HG03469 (cell line): ENCODE measurements around the gene HEY2.
"Not testable (repeated sequence)": the region's sequence is repeated elsewhere in the genome, so short reads cannot be mapped to it uniquely, and the experiment has no call there.

Experiments used
- ATAC-seq: cut with Tn5 transposase; IDR thresholded peaks from one replicate; pipeline ENCODE4 v1.9.1; 2021; ENCODE audit warnings: mild to moderate bottlenecking, moderate library complexity, moderate number of reproducible peaks; ENCODE audit not compliant: unreplicated experiment

Gene HEY2

GRCh38 chr6:125749173-125749864, at the start of gene HEY2:
Gene HEY2 (plus strand): TSS chr6:125749632. CDS start chr6:125749777, 145 bp downstream.
- peak; percentile 76 for ATAC-seq

DNA sequence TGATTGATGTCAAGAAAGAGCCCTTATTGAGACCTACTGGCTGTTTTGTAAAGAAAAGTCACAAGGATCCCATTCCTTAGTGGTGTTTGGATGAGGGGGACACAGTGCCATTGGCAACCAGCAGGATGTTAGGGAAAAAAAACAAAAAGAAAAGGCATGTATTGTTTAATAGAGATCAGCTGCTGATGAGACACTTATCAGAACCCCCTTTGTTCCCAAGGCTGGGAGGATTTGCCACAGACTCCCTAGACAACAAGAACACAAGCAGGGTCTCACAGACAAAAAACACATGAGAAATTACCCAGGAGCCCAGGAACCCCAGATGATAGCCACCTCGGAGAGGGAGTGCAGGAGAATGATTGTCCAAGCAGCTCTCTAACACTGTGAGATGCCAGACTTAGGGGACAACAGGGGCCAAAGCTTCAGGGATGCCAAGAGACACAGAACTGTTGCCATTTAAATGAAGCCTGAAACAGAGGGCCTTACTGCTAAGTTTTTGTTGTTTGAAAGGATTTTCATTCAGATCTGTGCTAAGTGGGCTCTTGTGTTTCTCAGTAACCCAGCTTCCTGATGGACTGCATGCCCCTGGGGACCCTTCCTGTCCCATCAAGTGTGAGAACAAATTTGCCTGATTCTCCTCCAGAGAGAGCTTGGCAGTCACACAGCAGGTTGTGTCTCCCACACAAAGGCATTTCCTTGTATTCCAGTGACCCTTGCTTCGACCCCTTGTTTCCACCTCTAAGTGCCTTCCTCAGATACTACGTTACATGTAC, 48.7 kb upstream of the HEY2 start:
- no peak for ATAC-seq

DNA sequence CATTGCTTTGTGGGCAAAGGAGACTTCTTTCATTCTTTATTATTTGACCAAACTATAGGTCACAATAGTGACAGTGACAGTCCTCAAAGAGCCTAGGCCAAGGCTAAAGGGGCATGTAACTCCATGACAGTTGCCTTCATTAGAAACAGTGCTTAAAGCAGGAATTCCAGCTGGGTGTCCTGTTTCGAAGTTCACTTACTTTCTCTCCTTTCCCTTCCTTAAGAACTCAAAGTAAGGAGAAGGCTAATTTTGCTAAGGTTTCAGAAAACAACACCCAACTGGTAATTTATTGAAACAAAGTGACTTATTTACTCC, 48.1 kb upstream of the HEY2 start:
- no peak for ATAC-seq

DNA sequence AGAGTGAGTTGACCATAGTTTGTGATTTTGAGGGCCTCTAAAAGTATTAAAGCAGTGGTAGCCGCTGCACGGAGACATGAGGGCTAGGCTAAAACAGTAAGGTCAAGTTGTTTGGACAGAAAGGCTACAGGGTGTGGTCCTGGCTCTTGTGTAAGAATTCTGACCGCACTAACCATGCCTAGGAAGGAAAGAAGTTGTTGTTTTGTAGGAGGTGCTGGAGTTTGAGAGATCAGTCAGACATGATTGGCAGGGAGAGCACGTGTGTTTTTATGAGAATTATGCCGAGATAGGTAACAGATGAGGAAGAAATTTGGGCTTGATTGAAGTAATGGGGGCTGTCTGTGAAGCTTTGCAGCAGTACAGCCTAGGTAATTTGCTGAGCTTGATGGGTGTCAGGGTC, 45.5 kb upstream of the HEY2 start:
- not testable (repeated sequence) for ATAC-seq

DNA sequence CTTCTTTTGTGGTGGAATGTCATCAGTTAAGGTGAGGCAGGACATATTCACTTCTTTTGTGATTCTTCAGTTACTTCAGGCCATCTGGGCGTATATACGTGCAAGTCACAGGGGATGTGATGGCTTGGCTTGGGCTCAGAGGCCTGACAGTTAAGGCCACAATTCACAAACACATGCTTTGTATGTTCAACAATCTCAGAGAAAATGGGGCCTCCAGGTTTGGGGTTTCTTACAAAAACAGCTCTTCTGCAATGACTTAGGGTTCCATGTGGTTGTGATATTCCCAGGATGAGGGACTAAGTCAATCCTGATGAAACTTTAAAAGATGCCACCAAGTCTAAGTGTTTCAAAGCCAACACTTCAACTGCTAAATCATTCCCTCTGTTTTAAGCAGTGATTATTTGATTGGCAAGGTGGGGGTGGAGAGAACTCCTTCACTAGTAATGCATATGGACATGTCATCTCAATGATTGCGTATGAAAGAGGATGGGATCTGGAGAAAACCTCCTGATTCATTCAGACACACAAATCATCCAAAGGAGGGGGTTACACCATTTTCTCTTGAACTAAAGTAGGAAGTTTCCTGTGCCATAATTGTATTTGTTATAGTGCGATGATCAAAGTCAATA, 41.7 kb upstream of the HEY2 start:
- no peak for ATAC-seq

DNA sequence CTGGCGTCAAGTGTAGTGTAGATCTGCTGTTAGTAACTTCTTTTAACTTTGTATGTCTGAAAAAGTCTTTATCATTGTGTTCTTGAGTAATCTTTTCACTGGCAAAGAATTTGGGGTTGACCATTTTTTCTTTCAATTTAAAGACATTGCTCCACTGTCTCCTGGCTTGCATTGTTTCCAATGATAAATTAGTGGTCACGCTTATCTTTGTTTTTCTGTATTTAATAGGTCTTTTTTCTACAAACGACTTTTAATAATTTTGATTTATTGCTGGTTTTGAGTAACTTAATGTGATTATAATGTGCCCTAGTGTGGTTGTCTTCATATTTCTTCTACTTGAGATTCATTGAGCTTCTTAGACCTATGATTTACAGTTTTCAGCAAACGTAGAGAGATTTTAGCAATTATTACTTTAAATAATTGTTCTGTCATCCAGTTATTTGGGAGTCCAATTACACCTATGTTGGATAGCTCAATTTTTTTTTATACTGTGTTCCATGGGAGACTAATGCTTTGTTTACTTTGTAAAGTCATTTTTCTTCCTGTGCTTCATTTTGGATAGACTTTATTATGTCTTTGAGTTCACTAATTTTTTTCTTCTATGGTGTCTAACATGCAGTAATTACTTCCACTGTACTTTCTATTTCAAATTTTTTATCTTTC, 38.3 kb upstream of the HEY2 start:
- no peak for ATAC-seq

GRCh38 chr6:125714441-125715090, 34.9 kb upstream of the HEY2 start:
- peak; percentile 54 for ATAC-seq

- peak; percentile 79 for ATAC-seq
Observed at GRCh38 chr6:125717120-125717731, 32.2 kb upstream of the HEY2 start.

DNA sequence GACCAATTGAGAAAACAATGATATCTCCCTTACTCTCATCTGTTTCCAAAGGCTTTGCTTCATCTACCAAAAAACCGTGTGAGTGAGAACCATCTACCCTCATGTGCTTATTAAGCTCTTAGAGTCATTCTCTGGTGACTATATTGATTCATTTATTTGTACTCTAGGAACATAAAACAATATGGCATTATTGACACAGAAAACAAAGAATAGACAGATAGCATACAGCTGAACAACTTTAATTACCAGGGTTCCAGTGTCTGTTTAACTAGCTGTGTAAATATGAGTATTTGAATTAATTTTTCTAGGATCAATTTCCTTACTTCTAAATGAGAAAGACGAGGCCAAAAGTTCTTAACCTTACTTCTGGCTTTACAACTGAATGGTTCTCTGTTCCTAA, 31.3 kb upstream of the HEY2 start:
- no peak for ATAC-seq

DNA sequence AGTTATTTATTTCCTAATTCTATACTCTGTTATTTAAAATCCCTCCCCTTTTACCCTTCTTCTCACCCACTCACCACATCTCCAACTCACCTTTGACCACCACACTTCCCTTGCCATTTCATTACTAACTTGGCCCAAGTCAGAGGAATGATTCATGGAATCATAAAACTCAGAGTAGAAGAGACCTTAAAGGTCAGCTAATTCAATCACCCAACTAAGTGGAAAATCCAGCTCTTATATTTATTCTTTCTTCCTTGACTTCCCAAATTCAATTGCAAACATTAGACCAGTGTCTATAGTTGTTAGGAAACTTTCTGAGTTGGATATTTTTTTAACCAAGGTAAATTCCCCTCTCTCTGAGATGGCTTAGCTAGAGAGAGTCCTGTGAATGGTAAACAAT, 26.5 kb upstream of the HEY2 start:
- ATAC-seq = no peak

DNA sequence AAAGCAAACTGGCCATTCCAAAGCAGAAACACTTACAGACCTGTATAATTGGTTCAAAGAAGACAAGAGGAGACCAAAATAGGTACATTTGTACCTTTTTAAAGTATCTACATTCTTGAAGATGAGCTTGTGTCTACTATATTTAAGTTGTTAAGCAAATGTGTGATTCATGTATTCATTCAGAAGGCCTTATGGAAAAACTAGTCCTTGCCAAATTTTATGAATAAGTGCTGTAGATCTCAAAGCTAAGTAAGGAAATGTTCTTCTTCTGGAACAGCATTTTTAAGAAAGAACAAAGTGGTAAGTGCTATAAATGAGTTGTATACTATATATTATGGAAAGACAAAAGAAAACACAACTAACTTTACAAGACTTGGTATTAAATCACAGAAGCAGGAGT, 22.2 kb upstream of the HEY2 start:
- no peak for ATAC-seq

DNA sequence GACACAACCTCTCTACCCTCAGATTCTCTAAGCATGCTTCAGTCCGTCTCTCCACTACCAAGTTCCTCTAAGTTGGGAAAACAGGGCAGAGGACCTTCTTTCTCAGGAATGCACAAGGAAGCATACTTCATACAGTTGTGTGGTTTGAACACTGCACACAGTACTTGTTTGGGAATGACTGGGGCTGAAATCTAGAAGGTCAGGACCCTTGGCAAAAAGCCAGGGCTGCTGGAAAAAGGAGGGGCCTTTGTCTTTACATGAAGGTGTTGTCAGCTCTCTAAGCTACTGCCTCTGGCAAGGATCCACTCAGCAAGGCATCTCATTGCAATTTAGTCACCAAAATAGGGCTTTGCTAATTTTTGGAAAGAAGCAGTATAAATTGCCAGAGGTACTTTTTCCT, 20.7 kb upstream of the HEY2 start:
- no peak for ATAC-seq

DNA sequence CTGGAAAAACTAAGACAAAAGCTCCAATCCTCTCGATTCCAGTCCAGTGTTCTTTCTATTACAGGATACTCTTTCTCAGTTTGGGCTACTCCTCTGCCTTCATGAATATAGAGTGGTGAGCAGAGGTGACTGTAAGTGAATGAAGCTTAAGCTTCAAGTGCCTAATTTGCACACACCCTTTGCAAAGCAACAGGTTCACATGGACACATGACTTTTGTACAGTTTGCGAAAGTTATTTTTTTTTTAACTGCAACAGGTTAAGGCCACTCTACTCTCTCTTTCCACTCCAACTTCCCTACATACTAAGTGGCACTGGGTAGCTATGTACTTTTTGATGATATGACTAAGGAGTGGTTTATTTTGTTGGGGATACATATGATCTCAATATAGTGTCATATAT, 19.4 kb upstream of the HEY2 start:
- ATAC-seq = no peak

GRCh38 chr6:125732398-125732797, 17.0 kb upstream of the HEY2 start:
- no peak for ATAC-seq

- ATAC-seq = no peak
Observed at GRCh38 chr6:125733516-125734300, 15.7 kb upstream of the HEY2 start.

GRCh38 chr6:125738276-125738675, 11.2 kb upstream of the HEY2 start:
- ATAC-seq = no peak

- ATAC-seq = no peak
Observed at GRCh38 chr6:125739364-125739763, 10.1 kb upstream of the HEY2 start.

GRCh38 chr6:125741336-125741735, 8.1 kb upstream of the HEY2 start:
- no peak for ATAC-seq

- no peak for ATAC-seq
Observed at GRCh38 chr6:125742024-125742423, 7.4 kb upstream of the HEY2 start.
